Hepatocyte (in vitro differentiated cells): ENCODE data around the gene URAD. TPM values are rescaled to one million over a fixed set of nuclear protein-coding genes. Genes with fewer than 3 reads are reported as not detected.

Source experiments
- DNase-seq: peaks from one replicate; pipeline ENCODE4 v3.0.0-alpha.2; 2016; ENCODE audit warnings: low spot score
- H2AFZ ChIP-seq: fragments of 200-600 bp; sonication (generic); 2 replicates; pipeline ENCODE4 v1.6.0; 2016; ENCODE audit warnings: antibody characterized with exemption, mild to moderate bottlenecking
- H3K27ac ChIP-seq: fragments of 200-600 bp; sonication (generic); 2 replicates; pipeline ENCODE4 v1.5.1; 2016; ENCODE audit warnings: mild to moderate bottlenecking
- H3K27me3 ChIP-seq: fragments of 200-600 bp; sonication (generic); 2 replicates; pipeline ENCODE4 v1.6.1; 2016
- H3K36me3 ChIP-seq: fragments of 200-600 bp; sonication (generic); replicated peaks from 2 replicates; pipeline ENCODE4 v1.5.1; 2016; ENCODE audit warnings: low read depth; ENCODE audit not compliant: insufficient read depth
- H3K4me1 ChIP-seq: fragments of 200-600 bp; sonication (generic); 2 replicates; pipeline ENCODE4 v1.5.1; 2016; ENCODE audit warnings: mild to moderate bottlenecking, moderate library complexity; ENCODE audit not compliant: insufficient read depth
- H3K4me2 ChIP-seq: fragments of 200-600 bp; sonication (generic); 2 replicates; pipeline ENCODE4 v1.6.0; 2016
- H3K4me3 ChIP-seq: fragments of 200-600 bp; sonication (generic); 2 replicates; pipeline ENCODE4 v1.5.1; 2016; ENCODE audit warnings: mild to moderate bottlenecking
- H3K79me2 ChIP-seq: fragments of 200-600 bp; sonication (generic); 2 replicates; pipeline ENCODE4 v1.6.0; 2017; ENCODE audit warnings: mild to moderate bottlenecking
- H3K9me2 ChIP-seq: fragments of 200-600 bp; sonication (generic); replicated peaks from 2 replicates; pipeline ENCODE4 v1.6.0; 2017; ENCODE audit warnings: mild to moderate bottlenecking; ENCODE audit not compliant: insufficient read depth
- H3K9me3 ChIP-seq: fragments of 200-600 bp; sonication (generic); 2 replicates; pipeline ENCODE4 v1.5.1; 2016; ENCODE audit warnings: low read depth, mild to moderate bottlenecking
- H4K20me1 ChIP-seq: fragments of 200-600 bp; sonication (generic); 2 replicates; pipeline ENCODE4 v1.6.0; 2016; ENCODE audit warnings: mild to moderate bottlenecking; ENCODE audit not compliant: insufficient read depth, poor library complexity, severe bottlenecking
- CTCF ChIP-seq: fragments of 200-600 bp; sonication (generic); IDR thresholded peaks from 2 replicates; pipeline ENCODE4 v1.5.1; 2016; ENCODE audit warnings: antibody characterized with exemption, mild to moderate bottlenecking; ENCODE audit not compliant: poor library complexity
- EZH2 ChIP-seq: fragments of 200-600 bp; sonication (generic); IDR thresholded peaks from 2 replicates; pipeline ENCODE4 v1.6.1; 2016; ENCODE audit warnings: antibody characterized with exemption, mild to moderate bottlenecking, borderline replicate concordance
- EZH2phosphoT487 ChIP-seq: fragments of 200-600 bp; sonication (generic); IDR thresholded peaks from one replicate; pipeline ENCODE4 v1.6.1; 2018; ENCODE audit warnings: antibody characterized with exemption, mild to moderate bottlenecking, low read depth, moderate library complexity; ENCODE audit not compliant: unreplicated experiment, severe bottlenecking
- WGBS: methylation state at CpG from one replicate; pipeline ENCODE4 v1.1.6; 2016; ENCODE audit warnings: low lambda C conversion rate; ENCODE audit errors: missing lambda C conversion rate; 5-methylcytosine and 5-hydroxymethylcytosine counted together
- polyA plus RNA-seq: library from polyadenylated mRNA; unstranded; fragments of >200 nt; fragmentation: Nextera tagmentation; extraction: Ambion mirVana; gene quantifications from 2 replicates; pipeline ENCODE4 v1.2.1, GENCODE V29; 2016
- total RNA-seq: library from RNA; depleted of rRNA; stranded (reverse); fragments of >200 nt; gene quantifications from 2 replicates; pipeline ENCODE4 v1.2.3, GENCODE V29; 2014

Gene URAD
- total and polyA plus RNA-seq, 2 experiments from 2014 or later, result 18.2 to 35.7 TPM

GRCh38 chr13:27952876-27953675 is 35.4 kb downstream of the URAD start:
- Histone ChIP-seq H3K79me2 (no peaks in the 10 kb centered on the region), H4K20me1 (no peaks in the 10 kb centered on the region), H3K4me3 (peak overlapping the region; percentile 60), H3K27me3 (peaks cover 7% of the 10 kb centered on the region), H3K4me1 (peaks cover 5% of the 10 kb centered on the region), H3K36me3 (no peaks in the 10 kb centered on the region), H3K9me2 (no peaks in the 10 kb centered on the region), H3K4me2 (peak overlapping the region; percentile 92), H3K9me3 (no peaks in the 10 kb centered on the region), H2AFZ (peak overlapping the region; percentile 86), H3K27ac (peak overlapping the region; percentile 96)
- WGBS, result 18% methylated on average over 30 of the region's 30 CpGs
- TF ChIP-seq EZH2phosphoT487 (no peak), CTCF (no peak), EZH2 (no peak)
- peak; percentile 81 for DNase-seq

GRCh38 chr13:27942972-27943371 is 45.5 kb downstream of the URAD start:
- H3K27ac ChIP-seq, result no peak overlapping the region
- H3K9me2 ChIP-seq, result no peaks in the 10 kb centered on the region
- TF ChIP-seq EZH2phosphoT487 (no peak), CTCF (no peak), EZH2 (no peak)
- H3K79me2 ChIP-seq, result no peaks in the 10 kb centered on the region
- H3K9me3 ChIP-seq, result no peaks in the 10 kb centered on the region
- no peak overlapping the region for H2AFZ ChIP-seq
- no peak overlapping the region for H3K4me2 ChIP-seq
- 83% methylated on average over 1 of the region's 1 CpG for WGBS
- DNase-seq, result no peak
- H3K36me3 ChIP-seq, result no peaks in the 10 kb centered on the region
- no peak overlapping the region for H3K4me3 ChIP-seq
- H4K20me1 ChIP-seq, result no peaks in the 10 kb centered on the region
- H3K4me1 ChIP-seq, result no peaks in the 10 kb centered on the region
- no peaks in the 10 kb centered on the region for H3K27me3 ChIP-seq

- no peaks in the 10 kb centered on the region for H3K4me1 ChIP-seq
- no peaks in the 10 kb centered on the region for H4K20me1 ChIP-seq
- no peak overlapping the region for H3K4me2 ChIP-seq
- no peaks in the 10 kb centered on the region for H3K9me2 ChIP-seq
- no peaks in the 10 kb centered on the region for H3K36me3 ChIP-seq
- TF ChIP-seq EZH2, result no peak
- TF ChIP-seq EZH2phosphoT487, result no peak
- TF ChIP-seq CTCF, result no peak
- no peak overlapping the region for H2AFZ ChIP-seq
- no peak overlapping the region for H3K4me3 ChIP-seq
- no peaks in the 10 kb centered on the region for H3K9me3 ChIP-seq
- DNase-seq, result no peak
- 78% methylated on average over 2 of the region's 2 CpGs for WGBS
- peaks cover 34% of the 10 kb centered on the region for H3K27me3 ChIP-seq
- H3K79me2 ChIP-seq, result no peaks in the 10 kb centered on the region
- no peak overlapping the region for H3K27ac ChIP-seq
Observed at GRCh38 chr13:27933580-27934328, 54.7 kb downstream of the URAD start.
